HG03457 (cell line): ENCODE results near the gene NMT1.
"Not testable (repeated sequence)": the region's sequence is repeated elsewhere in the genome, so short reads cannot be mapped to it uniquely, and the experiment has no call there.

Experiments used
- ATAC-seq: cut with Tn5 transposase; IDR thresholded peaks from one replicate; pipeline ENCODE4 v1.9.1; 2021; ENCODE audit warnings: moderate number of reproducible peaks; ENCODE audit not compliant: unreplicated experiment

Gene NMT1

GRCh38 chr17:45117848-45118646 lies 56.9 kb downstream of the NMT1 start:
- no peak for ATAC-seq

DNA sequence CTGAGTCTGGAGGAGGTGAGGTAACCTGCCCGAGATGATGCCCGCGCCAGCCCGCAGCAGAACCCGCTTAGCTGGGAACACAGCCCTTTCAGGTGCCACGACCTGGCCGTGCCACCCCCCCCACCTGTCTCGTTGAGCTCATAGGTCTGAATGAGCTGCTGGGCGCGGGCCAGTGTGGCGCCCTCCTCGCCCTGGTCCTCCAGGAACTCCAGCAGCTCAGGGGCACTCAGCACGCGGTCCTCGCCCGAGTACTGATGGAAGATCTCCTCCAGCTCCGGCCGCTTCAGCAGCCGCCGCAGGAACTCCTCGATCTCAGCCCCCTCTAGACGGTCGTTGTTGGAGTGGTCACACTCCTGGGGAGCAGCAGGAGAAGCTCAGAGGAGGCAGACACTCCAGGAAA lies 57.6 kb downstream of the NMT1 start:
- ATAC-seq: no peak

DNA sequence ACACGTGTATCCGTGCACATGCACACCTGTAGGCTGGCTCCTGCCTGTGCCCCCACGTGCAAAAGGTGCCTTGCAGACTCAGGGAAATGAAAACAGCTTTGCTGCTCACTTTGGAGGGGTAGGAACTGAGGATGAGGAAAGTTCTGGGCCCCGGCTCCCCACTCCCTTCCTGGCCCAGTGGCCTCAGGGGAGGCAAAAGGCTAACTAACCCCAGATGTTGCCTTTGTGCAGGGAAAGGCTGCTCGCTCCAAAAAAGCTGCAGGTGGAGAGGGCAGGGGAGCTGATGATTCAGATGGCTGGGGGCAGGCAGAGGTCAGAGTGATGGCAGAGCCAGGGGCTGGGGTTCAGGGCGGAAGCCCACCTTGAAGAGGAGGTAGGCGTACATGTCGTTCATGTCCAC lies 58.8 kb downstream of the NMT1 start:
- ATAC-seq: no peak

DNA sequence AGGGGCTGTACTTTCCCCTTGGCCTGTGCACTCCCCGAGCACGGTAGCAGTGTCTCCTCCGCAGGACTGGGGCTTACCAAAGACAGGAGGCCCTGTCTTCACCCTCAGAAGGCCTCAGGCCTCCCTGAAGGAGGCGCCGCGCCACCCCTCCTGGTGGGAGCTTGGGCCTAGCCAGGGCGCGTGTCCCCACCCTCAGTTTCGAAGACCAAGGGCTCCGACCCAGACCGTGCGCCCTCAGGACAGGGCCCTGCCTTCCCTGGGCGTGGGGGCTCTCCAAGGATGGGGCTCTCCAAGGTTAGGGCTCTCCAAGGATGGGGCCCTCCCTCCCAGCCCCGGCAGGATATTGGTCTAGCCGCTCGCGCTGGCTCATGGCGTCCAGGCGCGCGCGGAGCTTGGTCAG lies 59.4 kb downstream of the NMT1 start:
- no peak for ATAC-seq

- no peak for ATAC-seq
Observed at GRCh38 chr17:45121055-45121454, 59.9 kb downstream of the NMT1 start.

GRCh38 chr17:45123076-45123770 lies 62.1 kb downstream of the NMT1 start:
- no peak for ATAC-seq

GRCh38 chr17:45123930-45124796 lies 63.0 kb downstream of the NMT1 start:
- no peak for ATAC-seq

DNA sequence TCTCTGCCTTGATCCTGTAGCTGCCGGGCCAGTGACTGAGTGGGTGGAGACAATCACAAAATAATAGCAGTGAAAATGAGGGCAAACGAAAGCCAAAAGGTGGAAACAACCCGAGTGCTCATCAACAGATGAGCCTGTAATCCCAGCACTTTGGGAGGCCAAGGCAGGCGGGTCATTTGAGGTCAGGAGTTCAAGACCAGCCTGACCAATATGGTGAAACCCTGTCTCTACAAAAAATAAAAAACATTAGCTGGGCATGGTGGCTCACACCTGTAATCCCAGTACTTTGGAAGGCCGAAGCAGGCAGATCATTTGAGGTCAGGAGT lies 63.6 kb downstream of the NMT1 start:
- not testable (repeated sequence) for ATAC-seq

GRCh38 chr17:45125509-45125908 lies 64.4 kb downstream of the NMT1 start:
- no peak for ATAC-seq

DNA sequence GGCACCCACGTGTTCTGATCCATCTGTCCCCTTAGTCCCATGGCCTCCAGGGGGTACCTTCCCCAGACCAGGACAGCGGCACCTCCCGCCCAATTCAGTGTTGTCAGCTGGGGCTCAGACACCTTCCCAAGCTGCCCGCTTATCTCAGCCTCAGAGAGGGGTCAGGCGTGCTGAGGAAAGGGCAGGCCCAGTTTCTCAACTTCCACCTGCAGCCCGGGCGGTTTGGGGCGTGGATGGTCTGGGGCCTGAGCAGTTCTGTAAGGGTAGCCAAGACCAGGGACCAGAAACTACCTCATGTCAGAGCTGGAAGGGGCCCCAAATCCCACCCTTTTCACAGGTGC lies 66.1 kb downstream of the NMT1 start:
- ATAC-seq: no peak

DNA sequence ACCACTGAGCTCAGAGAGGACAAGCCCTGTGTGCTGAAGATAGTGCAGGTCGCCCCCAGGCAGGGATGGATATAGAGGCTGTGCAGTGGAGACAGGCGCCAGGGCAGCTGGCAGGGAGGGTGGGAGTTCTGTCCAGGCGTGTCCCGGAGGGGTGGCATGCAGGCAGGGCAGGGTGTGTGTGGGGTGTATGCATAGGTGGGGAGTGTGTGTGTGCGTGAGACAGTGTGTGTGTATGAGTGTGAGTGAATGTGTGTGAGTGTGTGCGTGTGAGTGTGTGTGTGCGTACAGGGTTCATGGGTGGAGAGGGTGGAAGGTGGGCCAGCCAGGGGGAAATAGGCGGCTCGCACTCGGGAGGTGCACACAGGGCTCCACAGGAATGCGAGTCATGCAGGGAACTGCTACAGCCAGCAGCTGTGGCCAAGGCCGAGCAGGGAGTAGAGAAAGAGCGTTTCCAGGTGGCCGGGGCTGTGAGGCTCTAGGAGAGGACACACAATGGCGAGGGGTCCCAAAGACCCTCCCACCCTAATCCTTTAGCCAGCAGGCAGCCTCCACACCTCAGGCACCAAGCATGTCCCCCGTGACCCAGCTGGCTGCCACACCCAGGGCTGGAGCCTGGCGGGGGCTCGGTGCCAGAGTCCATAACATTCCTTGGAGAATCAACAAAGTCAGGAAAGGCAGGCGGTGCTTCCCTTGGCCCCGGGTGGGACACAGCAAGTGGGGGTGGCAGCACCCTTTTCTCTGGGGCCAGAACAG lies 66.6 kb downstream of the NMT1 start:
- no peak for ATAC-seq

DNA sequence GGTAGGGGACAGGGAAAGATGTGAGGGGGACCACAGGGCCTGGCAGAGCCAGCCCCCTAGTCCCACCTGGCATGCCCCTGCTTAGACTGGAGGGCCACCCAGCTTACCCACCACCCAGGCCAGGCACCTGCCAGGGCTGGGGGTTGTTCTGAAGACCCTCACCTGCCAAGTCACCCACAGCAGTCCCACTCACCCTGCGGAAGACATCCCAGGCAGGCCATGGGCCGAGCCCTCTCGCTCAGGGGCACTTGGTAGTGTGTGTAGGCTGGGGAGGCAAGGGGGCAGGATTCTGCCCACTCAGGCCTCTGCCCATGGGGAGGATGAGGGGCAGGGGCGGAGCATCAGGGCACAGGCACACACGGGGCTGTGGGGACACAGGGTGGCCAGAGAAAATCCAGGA lies 67.2 kb downstream of the NMT1 start:
- no peak for ATAC-seq

DNA sequence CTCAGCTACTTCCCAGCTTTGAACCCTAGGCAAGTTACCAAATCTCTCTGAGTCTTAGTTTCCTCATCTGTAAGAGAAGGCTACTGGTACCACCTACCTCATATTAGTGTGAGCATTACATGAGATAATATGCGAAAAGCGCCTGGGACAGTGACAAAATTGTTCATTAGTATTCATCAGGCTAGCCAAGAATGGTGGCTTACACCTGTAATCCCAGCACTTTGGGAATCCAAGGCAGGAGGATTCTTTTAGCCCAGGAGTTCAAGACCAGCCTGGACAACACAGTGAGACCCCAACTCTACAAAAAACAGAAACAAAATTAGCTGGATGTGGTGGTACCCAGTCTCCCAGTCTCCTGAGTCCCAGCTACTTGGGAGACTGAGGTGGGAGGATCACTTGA lies 67.9 kb downstream of the NMT1 start:
- ATAC-seq: no peak

- no peak for ATAC-seq
Observed at GRCh38 chr17:45129426-45129939, 68.4 kb downstream of the NMT1 start.

DNA sequence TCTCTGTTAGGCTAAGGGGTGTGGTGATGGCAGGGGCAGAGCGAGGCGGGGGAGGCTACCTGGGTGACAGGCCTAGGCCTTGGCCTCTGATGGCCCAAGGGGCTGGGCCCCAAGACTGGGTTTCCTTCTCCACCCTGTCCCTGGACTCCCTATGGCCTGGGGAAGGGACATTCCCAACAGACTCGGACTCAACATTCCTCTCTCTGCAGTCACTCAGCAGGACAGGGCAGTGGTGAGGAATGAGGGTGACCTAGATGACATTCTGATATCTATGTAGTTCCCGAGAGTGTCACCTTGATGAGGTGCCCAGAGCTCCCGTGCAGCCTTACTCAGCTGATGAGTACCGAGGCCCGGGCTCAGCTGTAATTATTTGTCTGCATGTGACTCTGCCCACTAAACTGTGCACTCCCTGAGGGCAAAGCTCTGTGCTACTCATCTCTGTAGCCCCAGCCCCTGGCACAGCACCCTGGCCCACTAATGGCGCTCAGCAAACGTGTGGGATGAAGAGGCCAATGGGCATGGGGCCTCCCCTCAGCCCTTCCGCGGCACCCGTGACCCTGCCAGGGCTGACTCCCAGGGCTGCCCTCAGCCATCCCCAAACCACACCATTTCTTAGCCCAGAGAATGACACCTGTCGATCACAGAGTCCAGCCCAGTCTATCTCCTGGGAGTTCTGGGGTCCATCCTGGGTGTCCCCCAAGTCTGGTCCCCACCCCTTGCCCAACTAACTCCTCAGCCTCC lies 69.0 kb downstream of the NMT1 start:
- no peak for ATAC-seq

GRCh38 chr17:45130681-45131615 lies 69.8 kb downstream of the NMT1 start:
- ATAC-seq: no peak

DNA sequence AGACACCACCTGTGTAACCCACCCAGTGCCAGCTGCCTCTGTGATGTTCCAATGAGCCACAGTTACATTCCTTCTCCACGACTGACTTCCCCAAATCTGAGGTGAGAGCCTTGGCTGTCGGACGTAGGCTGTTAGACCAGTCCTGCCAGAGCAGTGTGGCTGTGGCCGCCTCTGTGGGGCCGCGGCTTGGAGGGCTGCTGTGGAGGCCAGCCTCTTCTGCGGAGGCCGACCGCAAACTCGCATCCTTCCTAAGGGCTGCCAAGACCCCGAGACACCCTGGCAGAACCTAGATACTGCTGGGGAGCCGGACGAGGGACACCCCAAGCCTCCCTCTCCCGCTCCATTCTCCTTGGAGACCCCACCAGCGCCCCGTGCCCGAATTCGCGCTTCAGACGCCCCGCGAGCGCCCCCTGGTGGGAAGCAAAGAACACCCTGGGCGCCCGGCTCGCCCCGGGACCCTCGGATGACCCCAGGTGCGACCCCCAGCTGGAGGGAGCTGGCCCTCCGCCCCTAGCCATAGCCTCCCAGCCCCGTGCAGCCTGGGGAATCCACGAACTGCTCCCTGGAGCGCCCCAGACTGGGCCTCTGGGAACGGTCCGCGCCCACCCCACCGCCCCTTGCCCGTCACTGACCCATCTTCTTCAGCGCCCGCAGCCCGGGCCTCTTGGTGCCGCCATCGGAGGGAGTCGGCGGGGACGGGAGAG lies 70.7 kb downstream of the NMT1 start:
- ATAC-seq: no peak

DNA sequence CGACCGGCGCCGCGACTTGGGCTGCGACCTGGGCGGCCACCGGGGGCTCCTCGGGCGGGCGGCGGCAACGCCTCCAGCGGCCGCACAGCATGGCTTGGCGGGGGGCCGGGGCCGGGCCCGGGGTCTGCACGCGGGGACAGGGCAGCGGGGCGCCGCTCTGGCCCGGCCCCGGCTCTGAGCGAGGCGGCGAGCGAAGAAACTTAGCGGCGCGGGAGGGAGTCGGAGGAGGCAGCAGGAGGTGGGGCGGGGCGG lies 71.1 kb downstream of the NMT1 start, which contains the start of gene PLCD3:
Gene PLCD3 (minus strand): TSS at position 196 of the 252 bp plus-strand sequence. CDS start 105 bp downstream, at position 91.
- ATAC-seq: no peak
